Neural crest cell (in vitro differentiated cells): ENCODE results near the gene LATS2. TPM values are rescaled to one million over a fixed set of nuclear protein-coding genes. Genes with fewer than 3 reads are reported as not detected.
"Not testable (repeated sequence)": the region's sequence is repeated elsewhere in the genome, so short reads cannot be mapped to it uniquely, and the experiment has no call there.

Experiments
- DNase-seq: peaks from one replicate; pipeline ENCODE4 v3.0.0; 2021; ENCODE audit warnings: low read depth, mixed read lengths, low spot score
- H3K27ac Mint-ChIP-seq: one replicate; pipeline ENCODE4 v1.8.0; 2021; ENCODE audit warnings: mild to moderate bottlenecking, mixed read lengths; ENCODE audit not compliant: unreplicated experiment
- H3K27me3 Mint-ChIP-seq: 2 replicates; pipeline ENCODE4 v1.8.0; 2021; ENCODE audit warnings: low read depth, mild to moderate bottlenecking, mixed read lengths
- H3K36me3 Mint-ChIP-seq: 2 replicates; pipeline ENCODE4 v1.8.0; 2021; ENCODE audit warnings: low read depth, mild to moderate bottlenecking, mixed read lengths
- H3K4me1 Mint-ChIP-seq: 2 replicates; pipeline ENCODE4 v1.8.0; 2021; ENCODE audit warnings: mixed read lengths
- H3K4me3 Mint-ChIP-seq: one replicate; pipeline ENCODE4 v1.8.0; 2021; ENCODE audit warnings: mild to moderate bottlenecking, mixed read lengths
- H3K9me3 Mint-ChIP-seq: 2 replicates; pipeline ENCODE4 v1.8.0; 2021; ENCODE audit warnings: mixed read lengths
- CTCF ChIP-seq: fragments of 200-600 bp; sonication (generic); conservative IDR thresholded peaks from 2 replicates; pipeline ENCODE4 v1.5.0; 2021; ENCODE audit warnings: antibody characterized with exemption, mild to moderate bottlenecking
- total RNA-seq: library from RNA; stranded (reverse); gene quantifications from 2 replicates; pipeline ENCODE4 v1.2.1, GENCODE V29; 2021

LATS2 gene
- total RNA-seq, 1 donor from 2014 or later, result 26.2 TPM

GRCh38 chr13:20940083-20940482 lies 121.3 kb downstream of the LATS2 start:
- no peak for TF ChIP-seq CTCF
- H3K4me3 Mint-ChIP-seq, result no peak overlapping the region
- no peak for DNase-seq
- peaks cover 2% of the 10 kb centered on the region for H3K9me3 Mint-ChIP-seq
- H3K36me3 Mint-ChIP-seq, result no peaks in the 10 kb centered on the region
- no peak overlapping the region for H3K27ac Mint-ChIP-seq
- H3K4me1 Mint-ChIP-seq, result peaks cover 6% of the 10 kb centered on the region
- H3K27me3 Mint-ChIP-seq, result peaks cover 10% of the 10 kb centered on the region

GRCh38 chr13:20939662-20940061 lies 121.7 kb downstream of the LATS2 start:
- Mint-ChIP-seq H3K9me3 (peaks cover 2% of the 10 kb centered on the region), H3K4me3 (no peak overlapping the region), H3K27ac (no peak overlapping the region), H3K27me3 (peaks cover 6% of the 10 kb centered on the region), H3K4me1 (peaks cover 6% of the 10 kb centered on the region), H3K36me3 (no peaks in the 10 kb centered on the region)
- DNase-seq, result no peak
- TF ChIP-seq CTCF, result no peak

GRCh38 chr13:20938302-20938701 lies 123.1 kb downstream of the LATS2 start:
- H3K27ac Mint-ChIP-seq, result no peak overlapping the region
- H3K9me3 Mint-ChIP-seq, result no peaks in the 10 kb centered on the region

GRCh38 chr13:20927596-20928257 lies 133.7 kb downstream of the LATS2 start:
- TF ChIP-seq CTCF, result no peak
- Mint-ChIP-seq H3K36me3 (no peaks in the 10 kb centered on the region), H3K9me3 (no peaks in the 10 kb centered on the region), H3K27ac (no peak overlapping the region), H3K27me3 (no peaks in the 10 kb centered on the region), H3K4me1 (peaks cover 5% of the 10 kb centered on the region), H3K4me3 (no peak overlapping the region)
- no peak for DNase-seq

More at GRCh38 chr13:20938302-20938701, 123.1 kb downstream of the LATS2 start:
- Mint-ChIP-seq H3K4me1 (peaks cover under 1% of the 10 kb centered on the region), H3K36me3 (no peaks in the 10 kb centered on the region), H3K27me3 (no peaks in the 10 kb centered on the region), H3K4me3 (no peak overlapping the region)
- DNase-seq, result no peak
- no peak for TF ChIP-seq CTCF

GRCh38 chr13:20925395-20925790 lies 136.0 kb downstream of the LATS2 start:
- H3K4me3 Mint-ChIP-seq, H3K9me3 Mint-ChIP-seq, H3K27ac Mint-ChIP-seq, H3K36me3 Mint-ChIP-seq, DNase-seq, H3K4me1 Mint-ChIP-seq, H3K27me3 Mint-ChIP-seq: not testable (repeated sequence)

GRCh38 chr13:20924758-20925394 lies 136.5 kb downstream of the LATS2 start:
- no peaks in the 10 kb centered on the region for H3K27me3 Mint-ChIP-seq
- H3K4me1 Mint-ChIP-seq, result peaks cover 5% of the 10 kb centered on the region
- no peak overlapping the region for H3K4me3 Mint-ChIP-seq
- no peaks in the 10 kb centered on the region for H3K9me3 Mint-ChIP-seq
- no peaks in the 10 kb centered on the region for H3K36me3 Mint-ChIP-seq
- no peak overlapping the region for H3K27ac Mint-ChIP-seq
- peak; percentile 90 for TF ChIP-seq CTCF
- peak; percentile 90 for DNase-seq
